Caco-2 (cell line): ENCODE measurements around the gene SLC38A5. TPM values are rescaled to one million over a fixed set of nuclear protein-coding genes. Genes with fewer than 3 reads are reported as not detected.

Experiments used
- BruUV-seq: library from RNA; stranded (reverse); fragments of 400-500 nt; replicated peaks from 2 replicates; lab custom pipeline; 2021; lab: Mats Ljungman, UMichigan
- CTCF ChIA-PET: fragments of 300-600 bp; sonication (Branson Sonifier 250); formaldehyde crosslinking; loops from one replicate; lab custom pipeline; 2022; ENCODE audit warnings: antibody characterized with exemption; lab: Charles Lee
- POLR2A ChIA-PET: fragments of 300-600 bp; sonication (Branson Sonifier 250); formaldehyde crosslinking; loops from one replicate; lab custom pipeline; 2022; ENCODE audit warnings: antibody characterized with exemption; lab: Charles Lee
- DNase-seq, 2 experiments: peaks; one replicate each; pipeline versions ENCODE4 v3.0.0 to v3.0.0-alpha.2; 2020 to 2022
- H3K27me3 ChIP-seq: replicated peaks from 2 replicates; pipeline ENCODE4 v1.6.0; 2011; ENCODE audit warnings: low read length; ENCODE audit not compliant: control insufficient read depth, insufficient read depth
- H3K36me3 ChIP-seq: 2 replicates; pipeline ENCODE4 v1.5.1; 2011; ENCODE audit warnings: low read length; ENCODE audit not compliant: control insufficient read depth, insufficient read depth
- H3K4me1 ChIP-seq: fragments of 250-450 bp; sonication (Bioruptor Pico); 2 replicates; pipeline ENCODE4 v1.5.1; 2020; ENCODE audit warnings: mild to moderate bottlenecking
- H3K4me3 ChIP-seq: 2 replicates; pipeline ENCODE4 v1.5.1; 2011; ENCODE audit warnings: low read depth, mild to moderate bottlenecking, control low read depth, low read length
- H3K9me3 ChIP-seq: fragments of 250-450 bp; sonication (Bioruptor Pico); 2 replicates; pipeline ENCODE4 v1.5.1; 2020; ENCODE audit warnings: mild to moderate bottlenecking, moderate library complexity
- H3K27ac Mint-ChIP-seq: one replicate; pipeline ENCODE4 v1.8.0; 2022; ENCODE audit warnings: mixed read lengths; ENCODE audit not compliant: unreplicated experiment
- H3K27me3 Mint-ChIP-seq: one replicate; pipeline ENCODE4 v1.8.0; 2022; ENCODE audit warnings: mixed read lengths; ENCODE audit not compliant: insufficient read depth, unreplicated experiment
- H3K36me3 Mint-ChIP-seq: one replicate; pipeline ENCODE4 v1.8.0; 2022; ENCODE audit warnings: mild to moderate bottlenecking, mixed read lengths; ENCODE audit not compliant: insufficient read depth, unreplicated experiment
- H3K4me1 Mint-ChIP-seq: one replicate; pipeline ENCODE4 v1.8.0; 2022; ENCODE audit warnings: low read depth, mixed read lengths; ENCODE audit not compliant: unreplicated experiment
- H3K4me3 Mint-ChIP-seq: one replicate; pipeline ENCODE4 v1.8.0; 2022; ENCODE audit warnings: mild to moderate bottlenecking, moderate library complexity, mixed read lengths; ENCODE audit not compliant: unreplicated experiment
- H3K9me3 Mint-ChIP-seq: one replicate; pipeline ENCODE4 v1.8.0; 2022; ENCODE audit warnings: mixed read lengths; ENCODE audit not compliant: unreplicated experiment
- CTCF ChIP-seq, 2 experiments: fragments of 200-600 bp in 1 of 2; IDR thresholded peaks; 1 replicate in 1 of 2; 2 replicates in 1 of 2; pipeline versions ENCODE4 v1.5.1 to v1.8.0; 2011 to 2022; ENCODE audit warnings: antibody characterized with exemption in 1 of 2, control low read depth in 1 of 2, inconsistent platforms in 1 of 2, low read depth in 1 of 2, low read length in 1 of 2, mild to moderate bottlenecking in 1 of 2, moderate library complexity in 1 of 2; ENCODE audit not compliant: insufficient read depth in 1 of 2, severe bottlenecking in 1 of 2, unreplicated experiment in 1 of 2
- intact Hi-C: fragments of 100-400 bp; cut with micrococcal nuclease; formaldehyde crosslinking; loops from one replicate; pipeline ENCODE4 v1.10.0; 2022; ENCODE audit not compliant: unreplicated experiment
- total RNA-seq: library from RNA; stranded (reverse); gene quantifications from 2 replicates; pipeline ENCODE4 v1.2.3, GENCODE V29; 2022

SLC38A5 gene
- total RNA-seq, 1 experiment from 2014 or later = 0.95 TPM

- no peaks in the 10 kb centered on the region for H3K4me1 ChIP-seq
- Mint-ChIP-seq H3K4me1 (peaks cover 3% of the 10 kb centered on the region), H3K9me3 (no peaks in the 10 kb centered on the region), H3K27me3 (no peaks in the 10 kb centered on the region), H3K36me3 (peaks cover 15% of the 10 kb centered on the region), H3K27ac (no peak overlapping the region), H3K4me3 (no peak overlapping the region)
- POLR2A ChIA-PET = no interaction called here
- intact Hi-C loops = no loop called here
- H3K27me3 ChIP-seq = no peaks in the 10 kb centered on the region
- no TSS peak for BruUV-seq
- TF ChIP-seq CTCF (IDR thresholded peaks at IDR 0.05; ENCODE audit: insufficient read depth in 1 of 2, low read depth in 1 of 2, low read length in 1 of 2, severe bottlenecking in 1 of 2, unreplicated experiment in 1 of 2) = no peak
- DNase-seq = no peak
- H3K4me3 ChIP-seq = no peak overlapping the region
- H3K9me3 ChIP-seq = no peaks in the 10 kb centered on the region
- CTCF ChIA-PET = no interaction called here
- H3K36me3 ChIP-seq = no peaks in the 10 kb centered on the region
Measured at GRCh38 chrX:48482526-48482925, 12.5 kb upstream of the SLC38A5 start.

GRCh38 chrX:48480583-48480982 lies 10.5 kb upstream of the SLC38A5 start:
- Mint-ChIP-seq H3K27me3 (no peaks in the 10 kb centered on the region), H3K4me1 (peaks cover 15% of the 10 kb centered on the region), H3K36me3 (peaks cover 19% of the 10 kb centered on the region), H3K9me3 (no peaks in the 10 kb centered on the region), H3K27ac (no peak overlapping the region), H3K4me3 (no peak overlapping the region)
- ChIA-PET CTCF (no interaction called here), POLR2A (no interaction called here)
- no peak for TF ChIP-seq CTCF (IDR thresholded peaks at IDR 0.05; ENCODE audit: insufficient read depth in 1 of 2, low read depth in 1 of 2, low read length in 1 of 2, severe bottlenecking in 1 of 2, unreplicated experiment in 1 of 2)
- BruUV-seq = no TSS peak
- Histone ChIP-seq H3K4me1 (no peaks in the 10 kb centered on the region), H3K9me3 (no peaks in the 10 kb centered on the region), H3K4me3 (no peak overlapping the region), H3K27me3 (no peaks in the 10 kb centered on the region), H3K36me3 (no peaks in the 10 kb centered on the region)
- DNase-seq = no peak
- intact Hi-C loops = no loop called here

- Mint-ChIP-seq H3K27ac (no peak overlapping the region), H3K36me3 (peaks cover 19% of the 10 kb centered on the region), H3K4me1 (peaks cover 15% of the 10 kb centered on the region), H3K27me3 (no peaks in the 10 kb centered on the region), H3K4me3 (no peak overlapping the region), H3K9me3 (no peaks in the 10 kb centered on the region)
- DNase-seq = no peak
- intact Hi-C loops = no loop called here
- ChIA-PET POLR2A (no interaction called here), CTCF (no interaction called here)
- TF ChIP-seq CTCF (IDR thresholded peaks at IDR 0.05; ENCODE audit: insufficient read depth in 1 of 2, low read depth in 1 of 2, low read length in 1 of 2, severe bottlenecking in 1 of 2, unreplicated experiment in 1 of 2) = no peak
- Histone ChIP-seq H3K9me3 (no peaks in the 10 kb centered on the region), H3K36me3 (no peaks in the 10 kb centered on the region), H3K4me3 (no peak overlapping the region), H3K4me1 (no peaks in the 10 kb centered on the region), H3K27me3 (no peaks in the 10 kb centered on the region)
- no TSS peak for BruUV-seq
Measured at GRCh38 chrX:48480142-48480541, 10.1 kb upstream of the SLC38A5 start.
